Panc1 (cell line): Measurements from ENCODE around the gene NDEL1. TPM values are rescaled to one million over a fixed set of nuclear protein-coding genes. Genes with fewer than 3 reads are reported as not detected.

Experiments used
- ATAC-seq: fragments of 200-7000 bp; cut with Tn5 transposase; 2 replicates; pipeline ENCODE4 v1.9.1; 2020; ENCODE audit warnings: mild to moderate bottlenecking, moderate library complexity
- BruUV-seq: library from RNA; stranded (reverse); fragments of 400-500 nt; replicated peaks from 2 replicates; lab custom pipeline; 2021; lab: Mats Ljungman, UMichigan
- CTCF ChIA-PET: fragments of 300-600 bp; sonication (Branson Sonifier 250); formaldehyde crosslinking; loops from one replicate; lab custom pipeline; 2022; ENCODE audit warnings: antibody characterized with exemption; lab: Charles Lee
- POLR2A ChIA-PET: fragments of 300-600 bp; sonication (Branson Sonifier 250); formaldehyde crosslinking; loops from one replicate; lab custom pipeline; 2022; ENCODE audit warnings: antibody characterized with exemption; lab: Charles Lee
- DNase-seq: peaks from one replicate; pipeline ENCODE4 v3.0.0-alpha.2; 2010; ENCODE audit warnings: low read depth, low spot score
- H3K27ac ChIP-seq: 2 replicates; pipeline ENCODE4 v1.5.1; 2011; ENCODE audit warnings: mild to moderate bottlenecking, low read length, inconsistent platforms
- H3K27me3 ChIP-seq: fragments of 200-500 bp; sonication (Bioruptor generic); 2 replicates; pipeline ENCODE4 v1.6.0; 2014; ENCODE audit warnings: low read length, inconsistent platforms; ENCODE audit not compliant: control insufficient read depth, insufficient read depth
- H3K36me3 ChIP-seq: fragments of 200-500 bp; sonication (Bioruptor generic); 2 replicates; pipeline ENCODE4 v1.5.1; 2014; ENCODE audit warnings: inconsistent platforms, mild to moderate bottlenecking, low read length, moderate library complexity; ENCODE audit not compliant: control insufficient read depth, insufficient read depth
- H3K4me1 ChIP-seq: 2 replicates; pipeline ENCODE4 v1.5.1; 2011; ENCODE audit warnings: inconsistent platforms, mild to moderate bottlenecking, low read length, moderate library complexity; ENCODE audit not compliant: control insufficient read depth, insufficient read depth
- H3K4me3 ChIP-seq, 2 experiments: 2 replicates each; pipeline ENCODE4 v1.5.1; 2011 to 2012; ENCODE audit warnings: low read depth in 2 of 2, low read length in 2 of 2, mild to moderate bottlenecking in 2 of 2, inconsistent platforms in 1 of 2, moderate library complexity in 1 of 2
- H3K9me3 ChIP-seq: fragments of 200-500 bp; sonication (Bioruptor generic); 2 replicates; pipeline ENCODE4 v1.5.1; 2014; ENCODE audit warnings: low read depth, mild to moderate bottlenecking, inconsistent platforms, low read length, moderate library complexity; ENCODE audit not compliant: control insufficient read depth, insufficient read depth
- POLR2AphosphoS5 ChIP-seq: IDR thresholded peaks from 2 replicates; pipeline ENCODE4 v1.6.1; 2012; ENCODE audit warnings: mild to moderate bottlenecking, low read depth, low read length, moderate library complexity
- SIN3A ChIP-seq: IDR thresholded peaks from 2 replicates; pipeline ENCODE4 v1.6.1; 2012; ENCODE audit warnings: low read depth, mild to moderate bottlenecking, low read length, moderate library complexity, borderline replicate concordance; ENCODE audit not compliant: insufficient read depth
- TCF7L2 ChIP-seq: IDR thresholded peaks from 2 replicates; pipeline ENCODE4 v1.6.1; 2011; ENCODE audit warnings: mild to moderate bottlenecking, low read depth, low read length, inconsistent platforms
- in situ Hi-C: cut with HindIII; loops from 2 replicates; pipeline ENCODE4 v1.10.0; 2016; ENCODE audit warnings: low sequenced_read_pairs, low pct_unique_long_range_greater_than_20kb
- intact Hi-C: fragments of 100-400 bp; cut with micrococcal nuclease; formaldehyde crosslinking; loops from one replicate; pipeline ENCODE4 v1.10.0; 2022; ENCODE audit not compliant: unreplicated experiment
- total RNA-seq: library from RNA; stranded (reverse); gene quantifications from one replicate; pipeline ENCODE4 v1.2.1, GENCODE V29; 2021; ENCODE audit not compliant: unreplicated experiment
- TF ChIP-seq, protein P1 (sequence below), 2 experiments: IDR thresholded peaks; 2 replicates each; pipeline ENCODE4 v1.6.1; 2011 to 2012; ENCODE audit warnings: low read depth in 2 of 2, control low read depth in 1 of 2, low read length in 1 of 2, mild to moderate bottlenecking in 1 of 2, moderate library complexity in 1 of 2; ENCODE audit not compliant: insufficient read depth in 1 of 2
- TF ChIP-seq, protein P2 (sequence below): fragments of 450-650 bp; IDR thresholded peaks from 2 replicates; pipeline ENCODE4 v1.5.1; 2017; ENCODE audit warnings: mild to moderate bottlenecking

Gene NDEL1
- total RNA-seq, 1 experiment from 2014 or later, result 44.8 TPM

DNA sequence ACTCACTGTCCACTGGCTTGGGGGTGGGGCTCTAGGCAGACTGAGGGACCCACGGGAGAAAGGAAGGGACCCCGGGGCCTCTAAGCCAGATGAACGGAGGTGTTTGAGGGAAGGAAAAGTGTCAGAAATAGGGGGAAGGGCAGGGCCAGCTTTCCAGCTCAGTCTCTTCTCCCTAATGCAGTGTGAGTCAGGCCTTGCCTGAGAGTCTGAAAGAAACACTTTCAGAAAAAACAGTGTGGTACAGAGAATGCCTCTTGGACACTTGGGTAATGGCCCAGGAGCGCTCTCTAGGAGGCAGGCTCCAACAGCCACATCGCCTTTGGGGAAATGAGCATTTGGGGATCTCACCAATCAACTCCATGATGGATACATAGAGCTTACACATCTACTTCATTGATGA is 46.9 kb downstream of the NDEL1 start:
- BruUV-seq, result no TSS peak
- CTCF ChIA-PET, result no interaction called here
- in situ Hi-C loops, result no loop called here

DNA sequence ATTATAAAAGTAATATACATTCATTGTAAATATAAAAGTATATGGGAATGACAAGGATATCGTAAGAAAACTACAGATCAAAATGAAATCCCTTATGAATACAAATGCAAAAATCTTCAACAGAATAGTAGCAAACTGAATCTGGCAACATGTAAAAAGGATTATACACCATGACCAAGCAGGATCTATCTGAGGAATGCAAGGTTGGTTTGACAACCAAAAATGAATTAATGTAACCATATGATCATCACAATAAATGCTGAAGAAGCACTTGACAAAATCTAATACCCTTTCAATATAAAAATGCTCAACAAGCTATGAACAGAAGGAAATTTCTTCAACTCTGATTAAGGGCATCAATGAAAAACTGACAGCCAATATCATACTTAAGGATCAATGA is 48.8 kb downstream of the NDEL1 start:
- ChIA-PET POLR2A (no interaction called here), CTCF (no interaction called here)
- H3K4me1 ChIP-seq, result no peaks in the 10 kb centered on the region
- ATAC-seq (no peak), DNase-seq (no peak)
- in situ Hi-C loops, result no loop called here
- intact Hi-C loops, result no loop called here
- H3K36me3 ChIP-seq, result no peaks in the 10 kb centered on the region; the same call in 1 of the 2 replicates
- no TSS peak for BruUV-seq
- H3K4me3 ChIP-seq, result no peak overlapping the region
- no peaks in the 10 kb centered on the region for H3K27me3 ChIP-seq
- TF ChIP-seq, protein P1, sequence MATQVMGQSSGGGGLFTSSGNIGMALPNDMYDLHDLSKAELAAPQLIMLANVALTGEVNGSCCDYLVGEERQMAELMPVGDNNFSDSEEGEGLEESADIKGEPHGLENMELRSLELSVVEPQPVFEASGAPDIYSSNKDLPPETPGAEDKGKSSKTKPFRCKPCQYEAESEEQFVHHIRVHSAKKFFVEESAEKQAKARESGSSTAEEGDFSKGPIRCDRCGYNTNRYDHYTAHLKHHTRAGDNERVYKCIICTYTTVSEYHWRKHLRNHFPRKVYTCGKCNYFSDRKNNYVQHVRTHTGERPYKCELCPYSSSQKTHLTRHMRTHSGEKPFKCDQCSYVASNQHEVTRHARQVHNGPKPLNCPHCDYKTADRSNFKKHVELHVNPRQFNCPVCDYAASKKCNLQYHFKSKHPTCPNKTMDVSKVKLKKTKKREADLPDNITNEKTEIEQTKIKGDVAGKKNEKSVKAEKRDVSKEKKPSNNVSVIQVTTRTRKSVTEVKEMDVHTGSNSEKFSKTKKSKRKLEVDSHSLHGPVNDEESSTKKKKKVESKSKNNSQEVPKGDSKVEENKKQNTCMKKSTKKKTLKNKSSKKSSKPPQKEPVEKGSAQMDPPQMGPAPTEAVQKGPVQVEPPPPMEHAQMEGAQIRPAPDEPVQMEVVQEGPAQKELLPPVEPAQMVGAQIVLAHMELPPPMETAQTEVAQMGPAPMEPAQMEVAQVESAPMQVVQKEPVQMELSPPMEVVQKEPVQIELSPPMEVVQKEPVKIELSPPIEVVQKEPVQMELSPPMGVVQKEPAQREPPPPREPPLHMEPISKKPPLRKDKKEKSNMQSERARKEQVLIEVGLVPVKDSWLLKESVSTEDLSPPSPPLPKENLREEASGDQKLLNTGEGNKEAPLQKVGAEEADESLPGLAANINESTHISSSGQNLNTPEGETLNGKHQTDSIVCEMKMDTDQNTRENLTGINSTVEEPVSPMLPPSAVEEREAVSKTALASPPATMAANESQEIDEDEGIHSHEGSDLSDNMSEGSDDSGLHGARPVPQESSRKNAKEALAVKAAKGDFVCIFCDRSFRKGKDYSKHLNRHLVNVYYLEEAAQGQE (IDR thresholded peaks at IDR 0.05; ENCODE audit: insufficient read depth in 1 of 2, low read depth in 2 of 2, low read length in 1 of 2), result no peak
- TF ChIP-seq SIN3A (no peak), TCF7L2 (no peak), POLR2AphosphoS5 (no peak)
- TF ChIP-seq, protein P2, sequence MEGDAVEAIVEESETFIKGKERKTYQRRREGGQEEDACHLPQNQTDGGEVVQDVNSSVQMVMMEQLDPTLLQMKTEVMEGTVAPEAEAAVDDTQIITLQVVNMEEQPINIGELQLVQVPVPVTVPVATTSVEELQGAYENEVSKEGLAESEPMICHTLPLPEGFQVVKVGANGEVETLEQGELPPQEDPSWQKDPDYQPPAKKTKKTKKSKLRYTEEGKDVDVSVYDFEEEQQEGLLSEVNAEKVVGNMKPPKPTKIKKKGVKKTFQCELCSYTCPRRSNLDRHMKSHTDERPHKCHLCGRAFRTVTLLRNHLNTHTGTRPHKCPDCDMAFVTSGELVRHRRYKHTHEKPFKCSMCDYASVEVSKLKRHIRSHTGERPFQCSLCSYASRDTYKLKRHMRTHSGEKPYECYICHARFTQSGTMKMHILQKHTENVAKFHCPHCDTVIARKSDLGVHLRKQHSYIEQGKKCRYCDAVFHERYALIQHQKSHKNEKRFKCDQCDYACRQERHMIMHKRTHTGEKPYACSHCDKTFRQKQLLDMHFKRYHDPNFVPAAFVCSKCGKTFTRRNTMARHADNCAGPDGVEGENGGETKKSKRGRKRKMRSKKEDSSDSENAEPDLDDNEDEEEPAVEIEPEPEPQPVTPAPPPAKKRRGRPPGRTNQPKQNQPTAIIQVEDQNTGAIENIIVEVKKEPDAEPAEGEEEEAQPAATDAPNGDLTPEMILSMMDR, result no peak
- no peak overlapping the region for H3K27ac ChIP-seq
- H3K9me3 ChIP-seq, result no peaks in the 10 kb centered on the region

More for the DNA sequence above, 46.9 kb downstream of the NDEL1 start:
- POLR2A ChIA-PET, result no interaction called here
- DNase-seq (no peak), ATAC-seq (no peak)
- no peaks in the 10 kb centered on the region for H3K27me3 ChIP-seq
- H3K27ac ChIP-seq, result no peak overlapping the region
- no peak for TF ChIP-seq SIN3A
- no peaks in the 10 kb centered on the region for H3K9me3 ChIP-seq
- H3K4me3 ChIP-seq, result no peak overlapping the region
- H3K36me3 ChIP-seq, result no peaks in the 10 kb centered on the region; the same call in 1 of the 2 replicates
- no peaks in the 10 kb centered on the region for H3K4me1 ChIP-seq
- intact Hi-C loops, result no loop called here

DNA sequence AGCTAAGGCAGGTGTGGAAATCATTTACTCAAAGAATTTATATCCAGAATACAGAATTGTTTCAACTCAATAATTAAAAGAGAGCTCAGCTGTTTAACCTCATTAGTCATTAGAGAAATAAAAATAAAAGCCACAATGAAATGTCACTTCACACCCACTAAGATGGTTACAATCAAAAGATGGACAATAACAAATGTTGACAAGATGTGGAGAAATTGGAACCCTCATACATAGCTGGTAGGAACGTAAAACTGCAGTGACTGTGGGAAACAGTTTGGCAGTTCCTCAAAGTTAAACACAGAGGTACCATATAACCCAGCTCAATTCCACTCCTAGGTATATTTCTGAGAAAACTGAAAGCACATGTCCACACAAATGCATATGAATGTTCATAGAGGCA is 49.8 kb downstream of the NDEL1 start:
- TSS peak; percentile 72 for BruUV-seq
- H3K4me3 ChIP-seq, result no peak overlapping the region
- ATAC-seq (no peak), DNase-seq (no peak)
- no peak overlapping the region for H3K27ac ChIP-seq
- in situ Hi-C loops (no loop called here), intact Hi-C loops (no loop called here)
- ChIA-PET POLR2A (no interaction called here), CTCF (no interaction called here)
- no peaks in the 10 kb centered on the region for H3K27me3 ChIP-seq
- no peaks in the 10 kb centered on the region for H3K9me3 ChIP-seq
- no peaks in the 10 kb centered on the region; the same call in 1 of the 2 replicates for H3K36me3 ChIP-seq
- TF ChIP-seq TCF7L2, result no peak
- TF ChIP-seq SIN3A, result no peak
- TF ChIP-seq, protein P1 (IDR thresholded peaks at IDR 0.05; ENCODE audit: insufficient read depth in 1 of 2, low read depth in 2 of 2, low read length in 1 of 2), result no peak
- TF ChIP-seq POLR2AphosphoS5, result no peak
- TF ChIP-seq, protein P2, result no peak
- no peaks in the 10 kb centered on the region for H3K4me1 ChIP-seq
